CD14-positive monocyte (primary cell): ENCODE measurements around the gene STAC3. TPM values are rescaled to one million over a fixed set of nuclear protein-coding genes. Genes with fewer than 3 reads are reported as not detected.
A peak's percentile ranks its signal among the peaks of the same experiment; 100 is the strongest.

Experiments
- DNase-seq, 3 donors: peaks; one replicate each; pipeline ENCODE4 v3.0.0-alpha.2; 2011 to 2022
- H2AFZ ChIP-seq: 2 replicates; pipeline ENCODE4 v1.6.0; 2012; ENCODE audit warnings: mild to moderate bottlenecking, low read depth, low read length, inconsistent platforms; ENCODE audit not compliant: insufficient read depth, poor library complexity, severe bottlenecking
- H3K27ac ChIP-seq, 2 donors: 1 replicate in 1 of 2; 2 replicates in 1 of 2; pipeline ENCODE4 v1.5.1; 2012 to 2013; ENCODE audit warnings: low read length in 2 of 2, control low read depth in 1 of 2, inconsistent platforms in 1 of 2, low read depth in 1 of 2, mild to moderate bottlenecking in 1 of 2
- H3K27me3 ChIP-seq, 2 donors: one replicate each; pipeline versions ENCODE4 v1.6.0 to v1.6.1; 2011 to 2013; ENCODE audit warnings: low read length in 2 of 2; ENCODE audit not compliant: control insufficient read depth in 2 of 2, insufficient read depth in 2 of 2
- H3K36me3 ChIP-seq, 2 donors: replicated peaks in 1 of 2; 1 replicate in 1 of 2; 2 replicates in 1 of 2; pipeline versions ENCODE4 v1.5.1 to v1.6.1; 2012 to 2013; ENCODE audit warnings: low read length in 2 of 2, control low read depth in 1 of 2, inconsistent platforms in 1 of 2, mild to moderate bottlenecking in 1 of 2; ENCODE audit not compliant: insufficient read depth in 2 of 2, control insufficient read depth in 1 of 2
- H3K4me1 ChIP-seq, 2 donors: 1 replicate in 1 of 2; 2 replicates in 1 of 2; pipeline versions ENCODE4 v1.5.1 to v1.6.1; 2012 to 2013; ENCODE audit warnings: low read length in 2 of 2, control low read depth in 1 of 2, inconsistent platforms in 1 of 2, mild to moderate bottlenecking in 1 of 2, moderate library complexity in 1 of 2; ENCODE audit not compliant: insufficient read depth in 2 of 2, control insufficient read depth in 1 of 2
- H3K4me2 ChIP-seq: replicated peaks from 2 replicates; pipeline ENCODE3; 2012; ENCODE audit warnings: low read length, moderate library complexity, mild to moderate bottlenecking; ENCODE audit not compliant: poor library complexity, severe bottlenecking; ENCODE audit errors: extremely low read depth
- H3K4me3 ChIP-seq, 3 experiments: fragments of 200-600 bp in 1 of 3; sonication (generic) in 1 of 3; replicated peaks in 1 of 3; 1 replicate in 2 of 3; 2 replicates in 1 of 3; pipeline ENCODE4 v1.5.1; 2011 to 2013; ENCODE audit warnings: low read length in 3 of 3, mild to moderate bottlenecking in 3 of 3, control low read depth in 2 of 3, low read depth in 2 of 3, inconsistent platforms in 1 of 3, moderate library complexity in 1 of 3
- H3K79me2 ChIP-seq: 2 replicates; pipeline ENCODE4 v1.6.0; 2012; ENCODE audit warnings: mild to moderate bottlenecking, control low read depth, inconsistent platforms, low read length, moderate library complexity; ENCODE audit not compliant: insufficient read depth
- H3K9ac ChIP-seq: 2 replicates; pipeline ENCODE4 v1.6.0; 2017; ENCODE audit warnings: low read length, mild to moderate bottlenecking; ENCODE audit not compliant: insufficient read depth, poor library complexity, severe bottlenecking
- H3K9me3 ChIP-seq, 2 donors: replicated peaks in 1 of 2; 1 replicate in 1 of 2; 2 replicates in 1 of 2; pipeline versions ENCODE4 v1.5.1 to v1.6.1; 2012 to 2013; ENCODE audit warnings: low read length in 2 of 2, control low read depth in 1 of 2; ENCODE audit not compliant: control insufficient read depth in 1 of 2, insufficient read depth in 1 of 2
- H4K20me1 ChIP-seq: 2 replicates; pipeline ENCODE4 v1.6.0; 2012; ENCODE audit warnings: mild to moderate bottlenecking, low read length, control low read depth, moderate library complexity; ENCODE audit not compliant: insufficient read depth
- H3K27ac Mint-ChIP-seq, 7 donors: one replicate each; pipeline ENCODE4 v1.8.0; 2020; ENCODE audit warnings: mild to moderate bottlenecking in 7 of 7, mixed read lengths in 7 of 7, moderate library complexity in 6 of 7, inconsistent platforms in 2 of 7
- H3K27me3 Mint-ChIP-seq, 3 donors: one replicate each; pipeline ENCODE4 v1.8.0; 2021 to 2022; ENCODE audit warnings: low read depth in 3 of 3, mild to moderate bottlenecking in 3 of 3, mixed read lengths in 3 of 3, moderate library complexity in 3 of 3, inconsistent platforms in 1 of 3
- H3K36me3 Mint-ChIP-seq, 2 donors: one replicate each; pipeline ENCODE4 v1.8.0; 2020; ENCODE audit warnings: mixed read lengths in 2 of 2, inconsistent platforms in 1 of 2, mild to moderate bottlenecking in 1 of 2
- H3K4me1 Mint-ChIP-seq: one replicate; pipeline ENCODE4 v1.8.0; 2020; ENCODE audit warnings: mild to moderate bottlenecking, mixed read lengths
- H3K4me3 Mint-ChIP-seq, 2 donors: one replicate each; pipeline ENCODE4 v1.8.0; 2020; ENCODE audit warnings: mild to moderate bottlenecking in 2 of 2, mixed read lengths in 2 of 2, moderate library complexity in 1 of 2
- H3K9me3 Mint-ChIP-seq, 7 donors: one replicate each; pipeline ENCODE4 v1.8.0; 2020 to 2022; ENCODE audit warnings: mixed read lengths in 7 of 7, mild to moderate bottlenecking in 6 of 7, moderate library complexity in 6 of 7, inconsistent platforms in 2 of 7
- CTCF ChIP-seq: fragments of 200-600 bp; IDR thresholded peaks from one replicate; pipeline ENCODE4 v1.8.0; 2022; ENCODE audit warnings: antibody characterized with exemption, mild to moderate bottlenecking
- WGBS: methylation state at CpG from one replicate; pipeline ENCODE4 v1.1.5; 2013; ENCODE audit warnings: missing lambda C conversion rate; ENCODE audit not compliant: insufficient coverage; 5-methylcytosine and 5-hydroxymethylcytosine counted together
- intact Hi-C, 2 donors: fragments of 100-400 bp; cut with micrococcal nuclease; formaldehyde crosslinking; loops; one replicate each; pipeline versions ENCODE4 v1.15.0 to v1.15.1; 2023
- polyA plus RNA-seq, 3 donors: library from polyadenylated mRNA; depleted of rRNA in 1 of 3; unstranded in 2 of 3; stranded (reverse) in 1 of 3; fragments of 300-500 nt in 2 of 3; fragments of >200 nt in 1 of 3; fragmentation: Illumina TruSeq in 2 of 3; gene quantifications; 1 replicate in 2 of 3; 2 replicates in 1 of 3; pipeline ENCODE4 v1.2.3, GENCODE V29; 2012 to 2021

Gene STAC3
- polyA plus RNA-seq, 3 donors, result 7.0 to 32.1 (median 9.1) TPM

- Mint-ChIP-seq H3K36me3 (peaks cover 84 to 97% of the 10 kb centered on the region in 2 donors), H3K27ac (no peak overlapping the region)
- no peak overlapping the region for H3K4me3 ChIP-seq
Measured at GRCh38 chr12:57273516-57273915, 22.5 kb upstream of the STAC3 start.

GRCh38 chr12:57272337-57273151 lies 21.6 kb upstream of the STAC3 start:
- Mint-ChIP-seq H3K36me3 (peaks cover 81 to 95% of the 10 kb centered on the region in 2 donors), H3K9me3 (no peaks in the 10 kb centered on the region), H3K4me1 (peaks cover 13% of the 10 kb centered on the region), H3K27me3 (no peaks in the 10 kb centered on the region), H3K4me3 (no peak overlapping the region), H3K27ac (peak overlapping the region in 2 of 7 donors; percentile 3 to 78)
- WGBS, result 83% methylated on average over 1 of the region's 7 CpGs
- Histone ChIP-seq H3K9ac (no peak overlapping the region), H2AFZ (no peak overlapping the region), H3K4me2 (no peak overlapping the region), H3K9me3 (no peaks in the 10 kb centered on the region), H3K36me3 (peaks cover 58 to 90% of the 10 kb centered on the region in 2 donors), H3K4me3 (no peak overlapping the region), H4K20me1 (no peaks in the 10 kb centered on the region), H3K4me1 (peaks cover 8 to 11% of the 10 kb centered on the region in 2 donors), H3K27ac (no peak overlapping the region), H3K27me3 (no peaks in the 10 kb centered on the region), H3K79me2 (no peaks in the 10 kb centered on the region)
- no peak for DNase-seq
- TF ChIP-seq CTCF, result no peak
- intact Hi-C loops, result no loop called here

More at GRCh38 chr12:57273516-57273915, 22.5 kb upstream of the STAC3 start:
- no peaks in the 10 kb centered on the region for H3K9me3 ChIP-seq
- no peaks in the 10 kb centered on the region for H4K20me1 ChIP-seq
- no peaks in the 10 kb centered on the region for H3K79me2 ChIP-seq
- H3K4me3 Mint-ChIP-seq, result no peak overlapping the region
- H3K4me1 Mint-ChIP-seq, result peaks cover 6% of the 10 kb centered on the region
- H3K27ac ChIP-seq, result no peak overlapping the region
- no peak overlapping the region for H3K4me2 ChIP-seq
- H3K27me3 ChIP-seq, result no peaks in the 10 kb centered on the region
- no peaks in the 10 kb centered on the region for H3K27me3 Mint-ChIP-seq
- H3K9me3 Mint-ChIP-seq, result no peaks in the 10 kb centered on the region
- intact Hi-C loops, result no loop called here
- H3K9ac ChIP-seq, result no peak overlapping the region
- peaks cover 1 to 3% of the 10 kb centered on the region in 2 donors for H3K4me1 ChIP-seq
- no peak for DNase-seq
- H2AFZ ChIP-seq, result no peak overlapping the region
- H3K36me3 ChIP-seq, result peaks cover 63 to 90% of the 10 kb centered on the region in 2 donors
- no peak for TF ChIP-seq CTCF
